B cell (primary cell): ENCODE data around the gene IAH1.

Experiments used
- EZH2 ChIP-seq: IDR thresholded peaks from 2 replicates; pipeline ENCODE4 v1.6.1; 2012; ENCODE audit warnings: borderline replicate concordance, low read depth, mild to moderate bottlenecking, moderate library complexity, low read length; ENCODE audit not compliant: insufficient read depth, poor library complexity, severe bottlenecking
- TF ChIP-seq, protein P1 (sequence below): fragments of 200-600 bp; IDR thresholded peaks from one replicate; pipeline ENCODE4 v1.8.0; 2022; ENCODE audit warnings: antibody characterized with exemption, mild to moderate bottlenecking

DNA sequence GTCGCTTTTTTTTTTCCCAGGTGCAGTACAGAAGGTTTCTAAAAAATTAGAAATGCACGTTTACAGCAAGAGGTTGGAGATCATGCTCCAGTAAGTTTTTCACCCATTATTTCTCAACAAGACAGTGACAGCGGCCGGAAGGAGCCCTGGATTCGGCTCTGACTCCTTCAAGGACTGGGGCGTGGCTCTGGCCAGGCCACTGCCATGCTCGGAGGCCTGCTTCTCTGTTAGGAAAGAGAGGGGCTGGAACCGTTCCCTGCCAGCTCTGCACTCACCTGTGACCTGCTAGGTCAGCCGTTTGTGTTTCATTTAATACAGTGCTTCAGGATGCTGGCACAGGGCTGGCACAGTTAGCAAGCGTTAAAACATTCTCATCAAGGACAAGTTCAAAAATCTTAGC, 6.7 kb upstream of the IAH1 start:
- TF ChIP-seq, protein P1, sequence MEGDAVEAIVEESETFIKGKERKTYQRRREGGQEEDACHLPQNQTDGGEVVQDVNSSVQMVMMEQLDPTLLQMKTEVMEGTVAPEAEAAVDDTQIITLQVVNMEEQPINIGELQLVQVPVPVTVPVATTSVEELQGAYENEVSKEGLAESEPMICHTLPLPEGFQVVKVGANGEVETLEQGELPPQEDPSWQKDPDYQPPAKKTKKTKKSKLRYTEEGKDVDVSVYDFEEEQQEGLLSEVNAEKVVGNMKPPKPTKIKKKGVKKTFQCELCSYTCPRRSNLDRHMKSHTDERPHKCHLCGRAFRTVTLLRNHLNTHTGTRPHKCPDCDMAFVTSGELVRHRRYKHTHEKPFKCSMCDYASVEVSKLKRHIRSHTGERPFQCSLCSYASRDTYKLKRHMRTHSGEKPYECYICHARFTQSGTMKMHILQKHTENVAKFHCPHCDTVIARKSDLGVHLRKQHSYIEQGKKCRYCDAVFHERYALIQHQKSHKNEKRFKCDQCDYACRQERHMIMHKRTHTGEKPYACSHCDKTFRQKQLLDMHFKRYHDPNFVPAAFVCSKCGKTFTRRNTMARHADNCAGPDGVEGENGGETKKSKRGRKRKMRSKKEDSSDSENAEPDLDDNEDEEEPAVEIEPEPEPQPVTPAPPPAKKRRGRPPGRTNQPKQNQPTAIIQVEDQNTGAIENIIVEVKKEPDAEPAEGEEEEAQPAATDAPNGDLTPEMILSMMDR, result no peak
- no peak for TF ChIP-seq EZH2
